ENCODE results near the gene CDKN2A.

The CDKN2A gene

GRCh38 chr9:21935631-21936030 is 58.6 kb downstream of the CDKN2A start:
- no peak for DNase-seq

DNA sequence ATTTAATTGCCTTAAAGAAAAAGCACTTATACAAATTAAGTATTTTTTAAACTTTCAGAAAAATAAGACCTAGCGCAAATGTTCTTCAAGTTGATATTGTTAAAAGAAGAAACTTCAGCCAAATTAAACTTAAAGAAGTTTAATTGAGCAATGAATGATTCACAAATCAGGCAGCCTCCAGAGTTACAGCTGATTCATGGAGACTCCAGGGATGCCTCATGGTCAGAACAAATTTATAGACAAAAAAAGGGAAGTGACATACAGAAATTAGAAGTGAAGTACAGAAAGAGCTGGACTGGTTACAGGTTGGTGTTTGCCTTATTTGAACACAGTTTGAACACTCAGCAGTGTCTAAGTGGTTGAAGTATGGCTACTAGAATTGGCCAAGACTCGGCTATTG is 60.3 kb downstream of the CDKN2A start:
- DNase-seq: no peak

GRCh38 chr9:21933281-21933680 is 60.9 kb downstream of the CDKN2A start:
- DNase-seq: no peak

DNA sequence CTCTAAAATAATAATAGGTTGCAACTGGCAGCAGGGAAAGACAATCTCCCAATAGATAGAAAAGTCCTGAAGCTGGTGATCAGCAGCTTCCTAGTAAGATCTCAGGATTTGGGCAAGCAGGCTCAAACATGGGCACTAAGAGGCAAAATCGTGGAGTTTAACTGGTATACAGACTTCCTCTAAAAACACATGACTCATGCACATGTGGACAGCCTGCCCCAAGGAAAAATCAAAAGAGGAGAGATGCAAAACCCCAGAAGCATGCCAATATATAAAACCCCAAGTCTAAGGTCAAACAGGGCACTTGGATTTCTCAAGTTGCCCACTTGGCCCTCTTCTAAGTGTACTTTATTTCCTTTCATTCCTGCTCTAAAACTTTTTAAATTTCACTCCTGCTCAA is 62.8 kb downstream of the CDKN2A start:
- DNase-seq: no peak

DNA sequence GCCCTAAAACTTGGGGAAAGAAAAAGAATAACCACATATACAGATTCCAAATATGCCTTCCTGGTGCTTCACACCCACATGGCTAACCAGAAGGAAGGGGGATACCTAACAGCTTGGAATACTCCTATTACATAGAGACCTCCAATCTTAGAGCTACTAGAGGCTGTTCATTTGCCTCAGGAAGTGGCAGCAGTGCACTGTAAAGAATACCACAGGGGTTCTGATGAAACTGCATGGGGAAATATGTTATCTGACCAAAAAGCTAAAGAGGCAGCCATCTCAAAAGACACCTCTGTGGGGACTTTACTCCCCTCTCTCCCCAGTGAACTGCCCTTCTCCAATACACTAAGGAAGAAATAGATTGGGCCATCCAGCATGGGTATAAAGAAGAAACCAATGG is 66.4 kb downstream of the CDKN2A start:
- DNase-seq: no peak

DNA sequence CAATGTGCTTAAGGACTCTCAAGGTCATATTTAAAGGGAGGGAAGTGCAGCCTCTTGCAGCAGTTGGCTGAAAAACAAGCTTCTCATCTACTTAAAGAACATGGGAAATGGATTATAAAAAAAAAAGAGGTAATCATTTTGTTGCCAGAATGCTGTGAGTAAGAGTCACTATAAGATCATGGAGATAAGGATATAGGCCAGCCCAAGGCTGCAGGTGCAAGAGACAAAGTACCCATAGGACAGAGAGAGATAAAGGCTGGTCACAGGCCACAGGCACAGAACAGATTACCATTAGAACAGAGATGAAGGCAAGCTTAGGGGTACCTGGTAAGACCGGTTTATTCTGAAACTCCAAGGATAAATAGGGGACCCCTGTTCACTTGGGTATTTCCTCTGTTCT is 70.5 kb downstream of the CDKN2A start:
- no peak for DNase-seq

DNA sequence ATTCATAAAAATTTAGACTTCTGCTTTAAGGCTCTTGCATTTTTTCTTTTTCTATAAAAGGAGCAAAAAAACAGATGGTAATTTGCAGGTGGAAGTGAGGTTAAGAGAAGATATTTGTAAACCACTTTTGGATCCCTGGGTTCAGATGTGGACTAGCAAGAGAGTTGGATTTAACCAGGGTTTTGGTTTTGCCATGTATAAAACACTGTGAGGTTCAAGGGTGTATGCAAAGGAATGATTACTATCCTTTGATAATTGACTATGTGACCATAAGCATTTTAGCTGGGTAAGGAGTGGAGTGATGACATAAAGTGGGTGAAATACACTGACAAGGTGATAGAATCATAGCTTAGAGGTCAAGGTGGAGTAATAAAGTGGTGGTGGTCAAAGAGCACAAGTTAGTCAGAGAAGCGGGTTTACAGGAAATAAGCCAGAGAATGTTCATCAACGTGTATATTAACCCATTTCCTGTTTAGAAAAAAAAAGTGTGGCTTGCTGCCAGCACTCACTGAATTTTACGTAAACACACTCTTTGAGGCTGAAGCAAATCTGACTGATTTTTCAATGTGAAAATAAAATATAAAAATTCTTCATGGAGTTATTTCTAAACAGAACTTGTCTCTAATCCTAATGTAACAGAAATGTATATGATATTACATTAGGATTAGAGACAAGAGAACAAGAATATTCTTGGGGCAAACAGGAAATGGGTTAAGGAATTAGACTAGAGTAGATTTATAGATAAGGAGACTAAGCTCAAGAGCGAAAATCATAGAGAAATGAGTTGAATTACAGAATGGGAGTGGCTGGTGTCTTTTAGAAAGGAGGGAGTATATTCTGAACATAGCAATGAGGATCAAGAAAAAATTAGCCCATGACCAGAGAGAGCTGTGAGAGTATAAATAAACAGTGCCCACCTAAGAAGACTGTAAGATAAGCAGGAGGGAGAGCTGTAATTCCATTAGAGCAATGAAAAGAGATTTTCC is 74.5 kb downstream of the CDKN2A start:
- no peak for DNase-seq
